AML-193 (cell line): ENCODE results near the gene RNF145.
"Not testable (repeated sequence)": the region's sequence is repeated elsewhere in the genome, so short reads cannot be mapped to it uniquely, and the experiment has no call there.

ENCODE experiments used
- DNase-seq, 2 experiments: peaks; one replicate each; lab custom pipeline; 2025; lab: John Stamatoyannopoulos, UW

RNF145 gene

GRCh38 chr5:159190170-159190569 lies 19.2 kb downstream of the RNF145 start:
- DNase-seq, result no peak

GRCh38 chr5:159189310-159189709 lies 20.0 kb downstream of the RNF145 start:
- no peak for DNase-seq

- DNase-seq, result no peak
Observed at GRCh38 chr5:159187719-159188118, 21.6 kb downstream of the RNF145 start.

- DNase-seq, result no peak
Observed at GRCh38 chr5:159186319-159186718, 23.0 kb downstream of the RNF145 start.

- no peak for DNase-seq
Observed at GRCh38 chr5:159185773-159186172, 23.6 kb downstream of the RNF145 start.

GRCh38 chr5:159184858-159185381 lies 24.4 kb downstream of the RNF145 start:
- no peak for DNase-seq

GRCh38 chr5:159184236-159184635 lies 25.1 kb downstream of the RNF145 start:
- DNase-seq, result no peak

GRCh38 chr5:159183247-159183646 lies 26.1 kb downstream of the RNF145 start:
- no peak for DNase-seq

- no peak for DNase-seq
Observed at GRCh38 chr5:159182691-159183090, 26.7 kb downstream of the RNF145 start.

- DNase-seq, result no peak
Observed at GRCh38 chr5:159181651-159182050, 27.7 kb downstream of the RNF145 start.

GRCh38 chr5:159181152-159181551 lies 28.2 kb downstream of the RNF145 start:
- no peak for DNase-seq

- DNase-seq, result no peak
Observed at GRCh38 chr5:159179529-159180305, 29.6 kb downstream of the RNF145 start.

- no peak for DNase-seq
Observed at GRCh38 chr5:159178978-159179377, 30.4 kb downstream of the RNF145 start.

GRCh38 chr5:159175547-159175946 lies 33.8 kb downstream of the RNF145 start:
- DNase-seq, result no peak

- DNase-seq, result no peak
Observed at GRCh38 chr5:159174511-159175168, 34.7 kb downstream of the RNF145 start.

GRCh38 chr5:159171274-159171673 lies 38.1 kb downstream of the RNF145 start:
- no peak for DNase-seq

GRCh38 chr5:159170021-159170420 lies 39.3 kb downstream of the RNF145 start:
- DNase-seq, result no peak

- no peak for DNase-seq
Observed at GRCh38 chr5:159166416-159166815, 42.9 kb downstream of the RNF145 start.

- no peak for DNase-seq
Observed at GRCh38 chr5:159163701-159164046, 45.7 kb downstream of the RNF145 start.

GRCh38 chr5:159163027-159163700 lies 46.2 kb downstream of the RNF145 start:
- DNase-seq, result no peak

- no peak for DNase-seq
Observed at GRCh38 chr5:159161361-159162214, 47.8 kb downstream of the RNF145 start.

GRCh38 chr5:159158553-159159091 lies 50.7 kb downstream of the RNF145 start:
- DNase-seq, result not testable (repeated sequence)
